ENCODE measurements around the gene PHACTR1. TPM values are rescaled to one million over a fixed set of nuclear protein-coding genes. Genes with fewer than 3 reads are reported as not detected.

Gene PHACTR1
- total RNA-seq, 4 donors from 2014 or later = 12.6 to 17.7 (median 17.1) TPM

DNA sequence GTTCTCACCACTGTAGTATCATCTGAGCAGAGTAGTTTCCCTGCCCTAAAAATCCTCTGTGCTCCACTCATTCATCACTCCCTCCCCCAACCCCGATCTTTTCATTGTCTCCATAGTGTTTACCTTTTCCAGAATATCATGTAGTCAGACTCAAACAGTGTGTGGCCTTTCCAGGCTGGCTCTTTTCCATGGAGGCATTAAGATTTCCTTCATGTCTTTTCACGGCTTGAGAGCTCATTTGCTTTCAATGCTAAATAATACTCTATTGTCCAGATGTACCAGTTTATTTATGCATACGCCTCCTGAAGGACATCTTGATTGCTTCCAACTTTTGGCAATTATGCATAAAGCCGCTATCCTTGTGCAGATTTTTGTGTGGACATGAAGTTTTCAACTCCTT, 235.8 kb downstream of the PHACTR1 start:
- DNase-seq (ENCODE audit: low spot score) = no peak
- no peak for ATAC-seq (ENCODE audit: low FRiP score)
- TF ChIP-seq, protein P1, sequence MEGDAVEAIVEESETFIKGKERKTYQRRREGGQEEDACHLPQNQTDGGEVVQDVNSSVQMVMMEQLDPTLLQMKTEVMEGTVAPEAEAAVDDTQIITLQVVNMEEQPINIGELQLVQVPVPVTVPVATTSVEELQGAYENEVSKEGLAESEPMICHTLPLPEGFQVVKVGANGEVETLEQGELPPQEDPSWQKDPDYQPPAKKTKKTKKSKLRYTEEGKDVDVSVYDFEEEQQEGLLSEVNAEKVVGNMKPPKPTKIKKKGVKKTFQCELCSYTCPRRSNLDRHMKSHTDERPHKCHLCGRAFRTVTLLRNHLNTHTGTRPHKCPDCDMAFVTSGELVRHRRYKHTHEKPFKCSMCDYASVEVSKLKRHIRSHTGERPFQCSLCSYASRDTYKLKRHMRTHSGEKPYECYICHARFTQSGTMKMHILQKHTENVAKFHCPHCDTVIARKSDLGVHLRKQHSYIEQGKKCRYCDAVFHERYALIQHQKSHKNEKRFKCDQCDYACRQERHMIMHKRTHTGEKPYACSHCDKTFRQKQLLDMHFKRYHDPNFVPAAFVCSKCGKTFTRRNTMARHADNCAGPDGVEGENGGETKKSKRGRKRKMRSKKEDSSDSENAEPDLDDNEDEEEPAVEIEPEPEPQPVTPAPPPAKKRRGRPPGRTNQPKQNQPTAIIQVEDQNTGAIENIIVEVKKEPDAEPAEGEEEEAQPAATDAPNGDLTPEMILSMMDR (IDR thresholded peaks at IDR 0.05) = no peak

DNA sequence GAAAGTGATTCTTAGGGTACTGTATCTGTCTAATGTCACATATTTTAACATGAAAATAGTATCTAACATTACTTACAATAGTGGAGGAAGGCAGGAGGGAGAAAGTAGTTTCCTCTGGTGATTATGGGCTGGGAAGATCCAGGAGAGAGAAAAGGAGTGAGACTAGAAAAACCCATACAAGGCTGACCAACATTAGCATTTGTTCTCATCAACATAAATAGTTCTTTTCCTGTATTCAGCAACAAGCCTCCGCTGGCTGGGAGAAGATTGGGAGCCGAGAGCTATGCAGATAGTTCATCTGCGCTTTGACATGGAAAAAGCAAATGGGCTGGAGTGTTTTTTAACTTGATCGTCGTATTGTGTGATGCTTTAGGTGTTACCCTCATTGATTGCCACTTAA, 239.4 kb downstream of the PHACTR1 start:
- ATAC-seq (ENCODE audit: low FRiP score) (no peak), DNase-seq (ENCODE audit: low spot score) (no peak)
- TF ChIP-seq, protein P1 (IDR thresholded peaks at IDR 0.05) = no peak

DNA sequence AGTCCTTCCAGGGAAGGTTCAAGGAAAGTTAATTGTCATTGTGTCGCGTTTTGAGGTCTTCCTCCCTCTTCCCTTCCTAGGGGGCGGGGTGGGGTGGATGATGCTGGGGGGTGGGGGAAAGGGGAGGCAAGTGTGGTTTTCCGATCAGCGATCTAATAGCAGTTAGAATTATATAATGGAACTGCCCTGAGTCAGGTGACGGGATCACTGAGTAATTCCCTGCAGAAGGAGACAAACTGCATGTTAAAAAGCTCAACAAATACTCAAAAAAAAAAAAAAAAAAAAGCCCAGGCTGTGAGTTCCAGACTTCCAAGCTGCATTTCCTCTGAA, 240.4 kb downstream of the PHACTR1 start:
- ATAC-seq (ENCODE audit: low FRiP score) (no peak), DNase-seq (ENCODE audit: low spot score) (no peak)
- TF ChIP-seq, protein P1 (IDR thresholded peaks at IDR 0.05) = no peak

DNA sequence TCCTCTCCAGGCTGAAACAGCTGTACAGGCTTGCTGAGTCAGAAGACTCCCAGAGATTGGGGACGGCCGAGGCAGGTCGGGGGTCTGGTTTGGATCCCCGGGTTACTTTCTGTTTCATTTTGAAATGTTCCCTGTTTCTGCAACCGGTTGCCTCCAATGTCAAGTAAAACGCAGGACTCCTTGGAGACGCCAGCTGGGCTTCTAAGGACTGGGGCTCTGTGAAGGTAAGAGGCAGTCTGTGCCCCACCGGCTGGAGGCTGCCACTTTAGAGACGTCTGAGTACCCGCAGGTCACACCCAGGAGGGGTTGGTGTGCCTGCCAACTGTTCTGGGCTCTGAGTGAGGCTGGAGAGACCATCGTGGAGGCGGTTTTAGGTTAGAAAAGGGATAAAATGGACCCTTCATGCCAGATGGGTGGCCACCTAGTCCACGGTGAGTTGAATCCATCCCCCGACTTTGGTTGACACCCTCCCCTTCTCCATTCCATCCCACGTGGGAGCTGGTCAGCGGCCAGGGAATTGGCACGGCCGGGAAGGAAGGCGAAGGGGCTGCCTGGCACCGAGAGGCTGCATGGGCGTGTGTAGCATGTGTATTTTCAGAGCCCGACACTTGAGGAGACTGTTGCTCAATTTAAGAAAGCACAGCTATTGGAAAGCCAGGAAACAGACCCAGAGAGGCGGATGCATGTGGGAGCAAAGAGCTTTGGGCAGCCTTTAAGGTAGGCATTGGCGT, 240.9 kb downstream of the PHACTR1 start:
- ATAC-seq (ENCODE audit: low FRiP score) (peak; percentile 92), DNase-seq (ENCODE audit: low spot score) (peak; percentile 60)
- TF ChIP-seq, protein P1 (IDR thresholded peaks at IDR 0.05) = no peak

DNA sequence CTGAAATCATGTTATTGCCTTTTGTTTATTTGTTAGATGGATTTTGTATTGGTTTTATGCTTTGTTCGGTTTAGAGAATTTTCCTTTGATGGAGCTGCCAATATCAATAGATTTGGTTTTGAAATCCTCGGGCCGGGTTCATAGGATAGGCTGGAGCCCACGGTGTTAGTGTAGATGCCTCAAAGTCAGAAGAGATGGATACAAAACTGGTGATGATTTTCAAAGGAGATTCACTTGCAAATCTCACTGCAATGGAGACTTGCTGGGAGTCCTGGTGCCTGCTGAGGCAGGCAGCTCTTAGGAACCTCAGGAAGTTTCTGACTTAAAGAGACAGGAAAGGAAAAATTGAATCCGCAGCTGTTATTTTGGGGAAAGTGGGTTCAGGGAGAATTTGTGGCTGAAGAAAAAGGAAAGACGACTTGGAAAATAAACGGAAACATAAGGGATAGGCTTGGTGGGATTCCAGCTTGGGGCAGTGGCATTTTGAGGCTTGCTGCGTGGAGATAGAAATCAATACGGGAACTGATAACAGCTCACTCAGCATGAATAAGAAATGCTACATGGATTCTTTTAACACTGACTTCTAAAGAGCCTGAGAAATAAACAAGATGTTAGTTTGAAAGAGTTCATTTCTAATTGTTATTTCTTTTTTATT, 241.6 kb downstream of the PHACTR1 start:
- TF ChIP-seq, protein P1 (IDR thresholded peaks at IDR 0.05) = no peak
- no peak for DNase-seq (ENCODE audit: low spot score)
- peak; percentile 20 for ATAC-seq (ENCODE audit: low FRiP score)

DNA sequence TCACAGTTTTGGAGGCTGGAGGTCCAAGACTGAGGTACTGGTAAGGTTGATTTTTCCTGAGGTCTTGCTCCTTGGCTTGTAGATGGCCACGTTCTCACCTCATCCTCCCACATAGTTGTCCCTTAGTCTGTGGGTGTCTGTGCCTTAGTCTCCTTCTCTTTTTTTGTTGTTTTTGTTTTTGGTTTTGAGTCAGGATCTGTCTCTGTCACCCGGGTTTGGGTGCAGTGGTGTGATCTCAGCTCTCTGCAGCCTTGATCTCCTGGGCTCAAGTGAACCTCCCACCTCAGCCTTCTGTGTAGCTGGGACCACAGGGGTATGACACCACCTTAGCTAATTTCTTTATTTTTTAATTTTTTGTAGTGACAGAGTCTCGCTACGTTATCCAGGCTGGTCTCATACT, 245.2 kb downstream of the PHACTR1 start:
- no peak for ATAC-seq (ENCODE audit: low FRiP score)
- TF ChIP-seq, protein P1 (IDR thresholded peaks at IDR 0.05) = no peak
- no peak for DNase-seq (ENCODE audit: low spot score)

DNA sequence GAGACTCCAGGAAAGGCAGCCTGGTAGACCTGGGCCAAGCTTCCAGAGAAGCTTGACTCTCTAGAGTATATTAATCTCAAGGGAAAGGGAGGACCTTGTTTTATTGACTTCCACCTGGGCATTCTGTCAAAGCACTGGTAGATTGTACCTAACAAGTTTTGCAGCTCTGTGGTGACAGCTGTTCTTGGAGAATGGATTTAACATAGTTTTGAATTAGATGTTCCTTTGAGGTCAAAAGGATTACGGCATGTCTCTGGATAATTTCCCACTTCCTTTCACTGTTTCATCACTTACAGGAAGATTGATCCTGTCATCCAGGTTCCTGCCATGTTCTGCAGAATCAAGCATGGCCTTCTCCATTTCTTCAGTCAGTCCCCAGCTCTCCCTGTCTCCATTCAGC, 246.0 kb downstream of the PHACTR1 start:
- ATAC-seq (ENCODE audit: low FRiP score) = no peak
- DNase-seq (ENCODE audit: low spot score) = no peak
- TF ChIP-seq, protein P1 (IDR thresholded peaks at IDR 0.05) = no peak
